Measurements from ENCODE around the gene MXRA8. TPM values are rescaled to one million over a fixed set of nuclear protein-coding genes. Genes with fewer than 3 reads are reported as not detected.

The MXRA8 gene
- total RNA-seq, 2 experiments from 2014 or later = 0.61 TPM; not detected in 1

DNA sequence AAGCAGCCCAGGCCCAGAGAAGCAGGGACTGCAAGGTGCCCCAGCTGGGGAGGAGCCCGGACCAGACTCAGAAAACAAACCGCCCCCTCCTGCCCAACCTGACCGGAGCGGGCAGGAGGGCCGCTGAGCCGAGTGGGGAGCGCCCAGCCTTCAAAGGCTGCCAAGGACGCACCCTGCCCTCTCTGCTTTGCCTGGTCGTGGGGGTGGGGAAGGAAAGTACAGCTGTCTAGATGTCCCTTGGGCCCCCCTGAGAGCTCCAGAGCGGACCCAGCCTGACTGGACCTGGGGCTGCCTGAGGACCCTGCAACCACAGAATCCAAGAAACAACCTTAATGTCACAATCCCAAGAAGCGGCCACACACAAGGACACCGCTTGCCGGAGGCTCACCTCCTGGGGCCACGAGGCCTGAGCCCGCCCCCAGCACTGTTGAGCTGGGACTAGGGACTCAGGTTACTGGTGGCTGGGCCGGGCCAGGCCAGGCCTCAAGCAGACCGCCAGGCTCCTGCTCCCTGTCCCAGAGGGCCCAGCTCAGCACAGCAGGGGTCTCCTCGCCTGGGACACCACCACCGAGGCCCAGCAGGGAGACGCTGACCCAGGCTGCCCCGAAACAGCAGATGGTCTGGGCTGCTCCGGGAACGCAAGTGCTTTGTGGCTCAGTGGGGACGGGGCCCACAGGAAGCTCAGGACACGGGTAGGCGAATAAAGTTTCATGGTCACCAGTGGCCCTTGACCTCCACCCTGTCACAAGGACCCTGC is 10.5 kb downstream of the MXRA8 start:
- no peaks in the 10 kb centered on the region for H3K36me3 Mint-ChIP-seq
- DNase-seq (no peak), ATAC-seq (no peak)
- no peaks in the 10 kb centered on the region for H3K9me3 Mint-ChIP-seq (ENCODE audit: low read depth)
- H3K27ac Mint-ChIP-seq = no peak overlapping the region
- peaks cover 10% of the 10 kb centered on the region for H3K27me3 Mint-ChIP-seq
- CTCF ChIA-PET = interaction anchor here (1.0 to 1.9 kb wide), 7 partner anchors 23 to 226 kb away, joined by 3 to 16 read pairs (median 6); partner anchors contain the start of genes AURKAIP1 and CCNL2
- H3K4me3 Mint-ChIP-seq = peak overlapping the region; percentile 71
- H3K4me1 Mint-ChIP-seq = peaks cover 23% of the 10 kb centered on the region

DNA sequence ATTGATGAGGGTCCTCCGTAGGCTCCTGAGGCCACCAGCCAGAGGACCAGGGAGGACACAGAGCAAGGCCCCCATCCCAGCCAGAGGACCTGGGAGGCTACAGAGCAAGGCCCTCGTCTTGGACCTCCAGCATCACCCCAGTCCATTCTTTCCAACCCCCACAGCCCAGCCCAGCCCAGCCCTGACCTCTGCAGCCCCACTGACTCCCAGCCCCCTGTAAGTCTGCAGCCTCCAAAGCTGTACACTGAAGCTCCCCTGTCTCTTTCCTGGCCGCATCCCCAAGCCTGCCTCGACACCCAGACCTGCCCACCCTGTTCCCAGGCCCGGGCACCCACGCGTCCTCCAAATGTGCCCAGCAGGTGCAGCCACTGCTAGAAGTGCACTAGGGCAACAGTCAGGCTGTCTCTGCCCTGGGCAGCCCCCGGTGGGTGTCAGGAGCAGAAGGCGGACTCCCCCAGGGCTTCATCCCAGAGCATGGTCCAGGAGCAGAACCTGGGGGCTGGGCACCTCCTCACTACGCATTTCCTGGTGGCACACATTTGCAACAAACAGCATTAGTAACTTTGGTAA is 11.2 kb downstream of the MXRA8 start:
- CTCF ChIA-PET = interaction anchor here (1.1 to 1.9 kb wide), 4 partner anchors 24 to 52 kb away, joined by 5 to 16 read pairs (median 8); partner anchors contain the start of gene CCNL2
- DNase-seq (no peak), ATAC-seq (no peak)
- Mint-ChIP-seq H3K4me1 (peaks cover 19% of the 10 kb centered on the region), H3K27me3 (peaks cover 3% of the 10 kb centered on the region), H3K9me3 (ENCODE audit: low read depth) (no peaks in the 10 kb centered on the region), H3K4me3 (peak overlapping the region; percentile 71), H3K27ac (no peak overlapping the region), H3K36me3 (no peaks in the 10 kb centered on the region)

DNA sequence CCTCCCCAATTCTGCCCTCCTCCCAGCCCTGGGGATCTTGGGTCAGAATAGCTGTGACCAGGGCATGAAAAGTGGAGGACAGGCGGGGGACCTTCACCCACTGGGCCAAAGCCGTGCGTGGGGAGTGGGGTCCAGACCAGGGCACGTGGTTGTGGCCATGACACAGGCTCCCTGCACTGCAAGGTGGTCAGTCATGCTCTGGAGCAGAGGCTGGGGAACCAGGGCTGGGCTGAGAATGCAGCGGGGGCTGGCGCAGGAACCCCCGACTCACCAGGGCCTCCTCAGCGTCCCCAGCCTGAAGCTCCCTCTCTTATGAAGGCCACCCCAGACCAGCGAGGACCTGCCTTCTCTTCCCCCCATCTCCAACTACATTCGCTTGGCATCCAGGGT is 11.9 kb downstream of the MXRA8 start:
- H3K4me3 Mint-ChIP-seq = no peak overlapping the region
- no peak overlapping the region for H3K27ac Mint-ChIP-seq
- H3K36me3 Mint-ChIP-seq = peaks cover under 1% of the 10 kb centered on the region
- CTCF ChIA-PET = interaction anchor here (1.8 kb wide), 1 partner anchor 25 kb away, joined by 10 read pairs; no protein-coding TSS in a partner anchor
- peaks cover 19% of the 10 kb centered on the region for H3K4me1 Mint-ChIP-seq
- DNase-seq (no peak), ATAC-seq (no peak)
- no peaks in the 10 kb centered on the region for H3K9me3 Mint-ChIP-seq (ENCODE audit: low read depth)
- H3K27me3 Mint-ChIP-seq = no peaks in the 10 kb centered on the region

DNA sequence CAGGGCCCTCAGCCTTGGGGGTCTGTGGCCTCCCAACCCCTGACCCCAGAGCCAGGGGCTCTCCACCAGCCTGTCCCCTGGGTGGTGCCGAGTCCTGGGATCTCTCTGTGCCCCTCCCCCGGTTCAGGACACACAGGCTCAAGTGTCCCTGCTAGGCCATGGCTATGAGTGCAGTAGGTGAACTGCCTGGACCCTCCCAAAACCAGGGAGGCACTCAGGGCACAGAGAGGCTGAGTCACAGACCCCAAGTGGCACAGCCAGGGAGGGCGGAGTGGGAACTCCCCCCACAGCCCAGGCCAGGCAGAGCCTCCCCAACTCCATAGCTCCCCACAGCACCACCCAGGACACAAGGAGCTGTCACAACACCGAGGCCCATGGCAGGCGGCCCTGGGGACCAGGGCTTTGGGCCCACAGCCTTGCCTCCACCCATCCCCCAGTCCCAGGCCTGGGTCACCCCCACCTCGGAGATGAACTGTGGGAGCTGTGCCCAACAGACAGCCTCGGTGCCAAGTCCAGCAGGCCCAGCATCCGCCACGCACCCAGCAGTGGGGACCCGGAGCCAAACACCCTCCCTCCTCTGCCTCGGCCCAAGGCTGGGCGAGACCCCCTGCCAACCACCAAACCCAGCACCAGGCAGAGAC is 12.4 kb downstream of the MXRA8 start:
- Mint-ChIP-seq H3K4me3 (no peak overlapping the region), H3K27ac (no peak overlapping the region), H3K36me3 (peaks cover 5% of the 10 kb centered on the region), H3K4me1 (peaks cover 19% of the 10 kb centered on the region), H3K9me3 (ENCODE audit: low read depth) (peaks cover under 1% of the 10 kb centered on the region), H3K27me3 (no peaks in the 10 kb centered on the region)
- CTCF ChIA-PET = interaction anchor here (1.8 kb wide), 1 partner anchor 26 kb away, joined by 10 read pairs; no protein-coding TSS in a partner anchor
- no peak for ATAC-seq
- no peak for DNase-seq

DNA sequence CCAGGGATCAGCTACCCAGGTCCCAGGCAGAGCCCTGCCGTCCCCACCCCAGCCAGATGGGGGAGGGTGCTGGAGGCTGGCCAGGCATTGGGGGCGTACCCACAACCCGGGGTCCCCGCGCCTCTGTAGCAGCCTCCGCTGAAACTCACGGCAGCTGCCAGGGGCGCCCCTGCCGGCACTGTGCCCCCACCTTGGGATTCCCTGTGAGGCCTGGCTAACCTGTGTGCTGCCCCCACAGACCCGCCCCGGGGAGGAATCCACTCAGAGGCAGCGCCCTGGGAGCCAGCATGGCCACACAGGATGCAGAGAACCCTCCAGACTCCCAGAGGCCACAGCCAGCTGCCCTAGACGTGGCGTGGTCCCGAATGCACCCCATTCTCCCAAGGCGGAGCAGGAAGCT is 13.0 kb downstream of the MXRA8 start:
- no peak for DNase-seq
- H3K9me3 Mint-ChIP-seq (ENCODE audit: low read depth) = peaks cover 3% of the 10 kb centered on the region
- ATAC-seq = no peak
- H3K27me3 Mint-ChIP-seq = no peaks in the 10 kb centered on the region
- no peak overlapping the region for H3K4me3 Mint-ChIP-seq
- H3K4me1 Mint-ChIP-seq = peaks cover 19% of the 10 kb centered on the region
- H3K36me3 Mint-ChIP-seq = peaks cover 11% of the 10 kb centered on the region
- CTCF ChIA-PET = interaction anchor here (1.8 kb wide), 1 partner anchor 26 kb away, joined by 10 read pairs; no protein-coding TSS in a partner anchor
- no peak overlapping the region for H3K27ac Mint-ChIP-seq

DNA sequence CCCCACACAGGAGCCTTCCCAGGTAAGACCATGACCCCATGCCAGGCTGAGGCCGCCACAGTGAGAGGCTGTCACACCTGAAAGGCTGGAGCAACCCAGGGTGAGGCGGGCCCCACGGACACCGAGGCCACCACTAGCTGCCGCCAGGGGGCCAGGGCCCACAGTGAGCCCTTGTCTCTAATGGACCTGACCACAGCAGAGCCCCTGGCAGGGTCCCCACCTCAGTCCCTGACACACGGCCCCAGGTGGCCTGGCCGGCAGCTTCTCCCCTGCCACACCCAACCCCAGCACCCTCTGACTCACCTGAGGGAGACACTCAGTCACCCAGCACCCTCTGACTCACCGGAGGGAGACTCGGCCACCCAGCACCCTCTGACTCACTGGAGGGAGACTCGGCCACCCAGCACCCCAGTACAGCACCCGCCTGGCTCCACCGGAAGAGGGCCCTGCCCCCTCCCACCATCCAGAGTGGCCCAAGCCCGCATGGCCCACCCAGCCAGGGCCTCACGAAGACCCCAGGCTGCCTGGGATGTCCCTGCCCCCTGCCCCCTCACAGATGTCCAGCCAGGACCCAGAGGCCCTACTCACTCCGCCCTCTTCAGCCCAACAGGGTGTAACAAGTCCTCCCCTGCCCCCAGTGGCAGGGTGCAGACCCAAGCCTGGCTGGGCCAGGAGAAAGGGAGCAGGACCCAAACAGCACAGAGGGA is 13.5 kb downstream of the MXRA8 start:
- H3K27me3 Mint-ChIP-seq = no peaks in the 10 kb centered on the region
- peak; percentile 59 for DNase-seq
- CTCF ChIA-PET = interaction anchor here (0.6 kb wide), 1 partner anchor 76 kb away, joined by 3 read pairs; no protein-coding TSS in a partner anchor

DNA sequence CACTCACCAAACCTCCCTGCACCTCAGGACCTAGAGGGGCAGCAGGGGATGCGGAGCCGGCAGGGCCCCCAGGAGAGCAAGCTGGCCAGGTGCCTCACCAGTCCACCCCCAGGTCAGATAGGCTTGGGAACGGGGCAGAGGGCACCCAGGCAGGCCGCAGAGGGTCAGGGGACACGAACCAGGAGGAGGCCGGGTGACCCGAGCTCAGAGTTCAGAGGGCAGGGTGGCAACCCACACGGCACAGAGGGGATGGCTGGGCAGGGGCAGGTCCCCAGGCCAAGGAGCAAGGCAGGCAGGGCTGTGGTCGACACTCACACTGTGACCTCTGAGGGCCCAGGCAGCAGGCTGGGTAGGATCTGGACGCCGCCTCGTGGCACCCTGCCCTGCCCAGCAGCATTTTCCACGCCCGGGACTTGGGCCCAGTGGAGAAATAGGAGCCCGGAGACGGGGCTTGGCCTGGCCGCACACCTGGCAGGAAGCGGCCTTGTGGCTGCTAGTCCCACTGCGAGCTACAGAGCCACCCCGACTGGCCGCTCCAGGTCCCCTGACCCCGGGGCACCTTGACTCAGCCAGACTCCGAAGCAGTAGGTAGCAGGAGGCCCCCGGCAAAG is 14.4 kb downstream of the MXRA8 start:
- CTCF ChIA-PET = interaction anchor here (1.4 kb wide), 1 partner anchor 28 kb away, joined by 4 read pairs; no protein-coding TSS in a partner anchor
- no peaks in the 10 kb centered on the region for H3K27me3 Mint-ChIP-seq
- ATAC-seq (no peak), DNase-seq (no peak)
- no peak overlapping the region for H3K4me3 Mint-ChIP-seq
- peaks cover 3% of the 10 kb centered on the region for H3K9me3 Mint-ChIP-seq (ENCODE audit: low read depth)
- H3K27ac Mint-ChIP-seq = no peak overlapping the region
- peaks cover 12% of the 10 kb centered on the region for H3K36me3 Mint-ChIP-seq
- H3K4me1 Mint-ChIP-seq = peaks cover 19% of the 10 kb centered on the region

More for the DNA sequence above, 13.5 kb downstream of the MXRA8 start:
- Mint-ChIP-seq H3K4me3 (no peak overlapping the region), H3K9me3 (ENCODE audit: low read depth) (peaks cover 3% of the 10 kb centered on the region), H3K4me1 (peaks cover 19% of the 10 kb centered on the region), H3K27ac (no peak overlapping the region), H3K36me3 (peaks cover 12% of the 10 kb centered on the region)
- ATAC-seq = no peak

DNA sequence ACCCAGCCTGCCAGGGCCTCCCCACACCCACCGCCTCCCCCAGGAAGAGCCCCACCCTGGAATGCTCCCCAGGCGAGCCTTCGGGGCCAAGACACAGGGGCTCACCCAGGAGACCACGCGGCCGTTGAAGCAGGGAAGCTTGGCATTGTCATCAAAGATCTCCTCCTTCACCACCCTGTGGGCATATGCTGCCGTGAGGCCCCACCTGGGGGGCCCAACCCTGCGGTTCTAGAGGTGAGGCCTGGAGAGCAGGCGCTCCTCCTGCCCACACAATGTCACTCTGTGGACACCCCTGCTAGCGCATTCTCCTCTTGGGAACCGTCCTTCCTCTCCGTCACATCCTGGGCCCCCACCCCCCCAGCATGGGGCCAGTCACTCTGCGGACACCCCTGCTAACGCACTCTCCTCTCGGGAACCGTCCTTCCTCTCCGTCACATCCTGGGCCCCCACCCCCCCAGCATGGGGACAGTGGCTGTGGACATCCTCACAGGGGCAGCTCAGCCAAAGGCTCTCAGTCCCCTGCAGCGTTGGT is 15.7 kb downstream of the MXRA8 start:
- H3K27ac Mint-ChIP-seq = no peak overlapping the region
- H3K4me3 Mint-ChIP-seq = no peak overlapping the region
- CTCF ChIA-PET = interaction anchor here (1.4 kb wide), 1 partner anchor 29 kb away, joined by 4 read pairs; no protein-coding TSS in a partner anchor
- H3K27me3 Mint-ChIP-seq = no peaks in the 10 kb centered on the region
- H3K9me3 Mint-ChIP-seq (ENCODE audit: low read depth) = peaks cover 3% of the 10 kb centered on the region
- DNase-seq (no peak), ATAC-seq (no peak)
- peaks cover 14% of the 10 kb centered on the region for H3K4me1 Mint-ChIP-seq
- peaks cover 12% of the 10 kb centered on the region for H3K36me3 Mint-ChIP-seq

DNA sequence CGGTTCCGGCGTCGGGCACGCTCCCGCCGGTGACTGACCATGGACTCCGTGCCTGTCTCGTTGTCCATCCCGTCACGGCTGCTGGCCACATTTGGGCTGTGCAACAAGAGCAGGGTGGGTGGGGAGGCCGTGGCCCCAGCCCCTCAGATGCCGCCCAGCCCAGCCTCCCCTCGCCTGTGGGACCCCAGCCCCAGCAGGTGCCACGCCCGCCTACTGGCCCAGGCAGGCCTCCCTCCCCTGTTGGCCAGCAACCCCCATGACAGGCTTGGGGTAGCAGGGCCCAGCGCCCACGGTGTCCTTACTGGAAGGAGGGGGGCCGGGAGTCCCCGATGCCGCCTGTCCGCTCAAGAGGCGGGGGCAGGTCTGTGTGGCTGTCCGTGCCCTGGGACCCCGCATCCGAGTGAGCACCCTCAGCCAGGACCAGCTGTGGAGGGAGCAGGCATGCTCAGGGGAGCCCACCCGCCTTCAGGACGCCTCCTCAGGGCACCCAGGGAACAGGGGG is 16.2 kb downstream of the MXRA8 start:
- peaks cover 10% of the 10 kb centered on the region for H3K4me1 Mint-ChIP-seq
- H3K27me3 Mint-ChIP-seq = no peaks in the 10 kb centered on the region
- ATAC-seq (no peak), DNase-seq (no peak)
- no peak overlapping the region for H3K27ac Mint-ChIP-seq
- CTCF ChIA-PET = no interaction called here
- peaks cover 12% of the 10 kb centered on the region for H3K36me3 Mint-ChIP-seq
- H3K4me3 Mint-ChIP-seq = no peak overlapping the region
- peaks cover 3% of the 10 kb centered on the region for H3K9me3 Mint-ChIP-seq (ENCODE audit: low read depth)

DNA sequence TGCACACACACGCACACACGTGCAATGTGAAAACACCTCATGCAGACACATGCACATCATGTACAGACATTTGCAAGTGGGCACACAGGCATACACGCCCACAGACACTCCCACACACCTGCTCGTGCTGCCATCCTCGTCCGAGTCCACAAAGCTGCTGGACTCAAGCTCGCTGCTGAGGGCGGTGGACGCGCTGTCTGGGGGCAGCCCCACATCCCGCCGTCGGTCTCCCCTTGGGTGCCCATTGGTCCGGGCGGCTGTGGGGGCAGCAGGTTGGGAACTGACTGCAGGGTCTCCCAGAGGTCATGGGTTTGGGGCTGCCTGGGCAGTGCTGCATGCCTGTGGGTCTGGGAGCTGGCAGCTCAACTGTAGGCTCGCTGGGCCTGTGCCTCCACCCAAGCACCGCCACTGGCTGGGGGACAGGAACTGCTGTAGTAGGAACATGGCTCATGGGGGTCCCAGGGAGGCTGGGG is 16.8 kb downstream of the MXRA8 start:
- no peak overlapping the region for H3K4me3 Mint-ChIP-seq
- H3K36me3 Mint-ChIP-seq = peaks cover 12% of the 10 kb centered on the region
- peaks cover 3% of the 10 kb centered on the region for H3K9me3 Mint-ChIP-seq (ENCODE audit: low read depth)
- DNase-seq (no peak), ATAC-seq (no peak)
- H3K27ac Mint-ChIP-seq = no peak overlapping the region
- H3K27me3 Mint-ChIP-seq = no peaks in the 10 kb centered on the region
- peaks cover 4% of the 10 kb centered on the region for H3K4me1 Mint-ChIP-seq
- CTCF ChIA-PET = no interaction called here

DNA sequence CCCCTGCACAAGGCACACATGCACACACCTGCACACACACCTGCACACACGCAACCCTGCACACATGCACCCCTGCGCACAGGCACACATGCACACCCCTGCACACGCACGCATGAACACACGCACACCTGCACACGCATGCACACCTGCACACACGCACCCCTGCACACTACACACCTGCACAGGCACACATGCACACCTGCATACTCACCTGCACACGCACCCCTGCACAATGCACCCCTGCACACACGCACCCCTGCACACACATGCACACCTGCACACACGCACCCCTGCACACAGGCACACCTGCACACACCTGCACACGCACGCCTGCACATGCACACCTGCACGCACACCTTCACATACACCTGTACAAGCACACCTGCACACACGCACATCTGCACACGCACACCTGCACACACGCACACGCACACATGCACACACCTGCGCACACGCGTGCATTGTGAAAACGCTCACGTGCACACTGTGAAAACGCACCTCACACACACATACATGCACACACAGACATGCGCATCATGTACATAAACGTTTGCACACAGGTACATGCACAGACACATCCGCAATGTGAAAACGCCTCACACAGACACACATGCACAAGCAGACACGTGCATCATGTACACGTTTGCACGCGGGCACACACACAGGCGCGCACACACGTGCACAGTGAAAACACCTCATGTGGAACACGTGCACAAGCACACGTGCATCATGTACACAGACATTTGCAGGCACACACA is 17.4 kb downstream of the MXRA8 start:
- peaks cover 3% of the 10 kb centered on the region for H3K9me3 Mint-ChIP-seq (ENCODE audit: low read depth)
- CTCF ChIA-PET = no interaction called here
- no peaks in the 10 kb centered on the region for H3K27me3 Mint-ChIP-seq
- H3K36me3 Mint-ChIP-seq = peaks cover 12% of the 10 kb centered on the region
- DNase-seq (no peak), ATAC-seq (no peak)
- no peak overlapping the region for H3K27ac Mint-ChIP-seq
- H3K4me3 Mint-ChIP-seq = no peak overlapping the region
- peaks cover 2% of the 10 kb centered on the region for H3K4me1 Mint-ChIP-seq

DNA sequence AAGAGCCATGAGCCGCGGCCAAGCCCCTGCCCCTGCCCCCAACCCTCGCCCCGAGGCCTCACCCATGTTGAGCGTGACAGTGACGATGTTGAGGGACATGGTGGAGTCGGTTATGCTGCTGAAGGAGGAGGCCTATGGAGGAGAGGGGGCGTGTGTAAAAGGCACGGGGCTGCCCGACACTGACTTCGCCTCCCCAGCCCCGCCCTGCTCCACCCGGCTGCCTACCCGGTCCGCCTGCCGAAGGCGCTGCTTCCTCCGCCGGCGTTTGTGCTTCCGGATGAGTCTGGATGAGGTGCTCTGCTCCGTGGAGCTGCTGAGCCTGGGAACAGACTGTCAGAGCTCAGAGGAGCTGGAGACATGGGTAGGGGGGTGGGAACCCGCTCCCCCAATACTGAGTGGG is 18.2 kb downstream of the MXRA8 start:
- Mint-ChIP-seq H3K4me1 (peaks cover 2% of the 10 kb centered on the region), H3K27me3 (no peaks in the 10 kb centered on the region), H3K27ac (no peak overlapping the region), H3K36me3 (peaks cover 12% of the 10 kb centered on the region), H3K4me3 (no peak overlapping the region), H3K9me3 (ENCODE audit: low read depth) (peaks cover 3% of the 10 kb centered on the region)
- ATAC-seq (no peak), DNase-seq (no peak)
- CTCF ChIA-PET = interaction anchor here (1.4 kb wide), 1 partner anchor 32 kb away, joined by 3 read pairs; no protein-coding TSS in a partner anchor
